NCI-H1105 (cell line): Measurements from ENCODE around the gene PRMT2.

Source experiments
- DNase-seq: peaks from one replicate; lab custom pipeline; 2025; lab: John Stamatoyannopoulos, UW

PRMT2 gene

DNA sequence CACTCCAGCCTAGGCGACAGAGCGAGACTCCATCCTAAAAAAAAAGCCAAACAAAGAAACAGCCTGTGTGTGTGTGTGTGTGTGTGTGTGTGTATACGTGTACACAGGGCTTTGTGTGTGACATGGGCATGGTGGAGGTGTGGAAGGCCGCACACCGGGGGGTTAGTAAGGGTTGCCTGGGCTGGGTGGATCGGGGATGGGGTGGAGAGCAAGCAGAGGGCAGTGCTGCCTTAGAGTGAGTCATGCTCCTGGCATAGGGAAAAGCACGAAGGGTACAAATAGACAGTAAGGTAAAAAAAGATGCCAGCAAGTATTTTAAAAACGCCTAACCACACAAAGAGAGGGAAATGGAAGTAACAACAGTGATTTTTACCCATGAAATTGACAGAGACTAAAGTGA is 6.2 kb downstream of the PRMT2 start:
- no peak for DNase-seq

DNA sequence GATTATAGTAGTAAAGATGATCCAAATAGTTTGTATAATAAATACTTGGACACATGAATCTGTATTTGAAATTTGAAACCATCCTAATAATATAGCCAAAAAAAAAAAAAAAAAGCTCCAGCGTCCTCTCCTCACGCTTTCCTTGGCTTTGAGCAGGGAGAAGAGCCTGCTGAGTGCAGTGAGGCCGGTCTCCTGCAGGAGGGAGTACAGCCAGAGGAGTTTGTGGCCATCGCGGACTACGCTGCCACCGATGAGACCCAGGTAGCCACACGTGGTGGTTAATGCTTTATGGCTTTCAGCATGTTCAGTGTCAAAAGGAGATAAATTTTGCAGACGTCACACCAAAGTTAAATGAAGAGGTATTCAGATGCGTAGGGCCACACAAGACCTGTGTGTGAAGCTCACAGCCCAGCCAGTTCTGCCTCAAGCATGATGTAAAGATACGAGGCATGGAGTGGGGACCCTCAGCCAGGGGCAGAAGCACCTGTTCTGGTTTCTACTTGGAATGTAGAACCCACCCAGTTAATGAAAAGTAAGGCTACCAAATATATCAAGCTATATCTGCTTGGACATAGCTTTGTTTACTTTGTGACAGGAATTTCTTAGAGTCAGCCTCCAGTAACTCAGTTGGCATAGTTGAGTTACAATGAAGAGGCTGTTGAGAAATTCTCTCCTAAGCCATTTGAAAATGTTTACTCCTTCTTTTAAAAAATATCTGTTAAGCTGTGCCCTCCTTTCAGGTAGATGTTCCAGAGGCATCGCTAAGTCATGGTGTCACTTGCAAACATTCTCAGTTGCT is 8.1 kb downstream of the PRMT2 start:
- no peak for DNase-seq

DNA sequence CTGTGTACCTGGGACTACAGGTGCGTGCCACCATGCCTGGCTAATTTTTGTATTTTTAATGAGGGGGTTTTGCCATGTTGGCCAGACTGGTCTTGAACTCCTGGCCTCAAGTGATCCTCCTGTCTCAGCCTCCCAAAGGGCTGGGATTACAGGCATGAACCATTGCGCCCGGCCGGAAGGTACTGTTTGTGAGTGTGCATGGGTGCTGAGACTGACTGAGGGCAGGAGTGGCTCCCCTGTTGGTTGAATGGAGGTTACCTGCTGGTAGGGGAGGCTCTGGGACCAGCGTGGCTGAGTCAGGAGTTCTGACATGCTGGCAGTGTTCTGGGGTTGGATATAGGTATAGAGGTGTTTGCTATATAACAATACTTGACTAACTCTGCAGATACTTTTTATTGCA is 10.4 kb downstream of the PRMT2 start:
- DNase-seq = no peak

DNA sequence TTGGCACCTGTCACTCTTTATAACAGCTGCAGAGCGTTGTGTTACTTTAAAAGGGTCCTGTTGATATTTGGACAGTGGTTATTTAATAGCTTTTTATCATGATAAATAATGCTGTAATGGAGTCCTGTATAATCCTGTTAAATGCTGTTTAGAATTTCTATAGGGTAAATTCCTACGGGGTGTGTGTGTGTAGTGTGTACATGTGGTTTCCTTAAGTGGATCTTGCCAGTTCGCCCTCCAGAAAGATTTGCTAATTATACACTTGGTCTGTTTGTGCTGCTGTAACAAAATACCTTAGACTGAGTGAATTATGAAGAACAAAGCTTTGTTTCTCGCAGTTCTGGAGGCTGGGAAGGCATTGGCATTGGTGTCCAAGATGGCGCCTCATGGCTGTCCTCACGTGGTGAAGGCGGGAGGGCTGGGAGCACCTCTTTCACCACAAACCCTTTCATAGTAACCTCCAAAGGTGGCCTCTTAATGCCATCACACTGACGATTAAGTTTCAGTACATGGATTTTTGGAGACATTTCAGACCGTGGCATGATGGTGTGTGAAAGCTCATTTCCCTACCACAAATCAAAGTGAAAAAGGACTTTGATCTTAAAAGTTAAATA is 11.2 kb downstream of the PRMT2 start:
- no peak for DNase-seq

DNA sequence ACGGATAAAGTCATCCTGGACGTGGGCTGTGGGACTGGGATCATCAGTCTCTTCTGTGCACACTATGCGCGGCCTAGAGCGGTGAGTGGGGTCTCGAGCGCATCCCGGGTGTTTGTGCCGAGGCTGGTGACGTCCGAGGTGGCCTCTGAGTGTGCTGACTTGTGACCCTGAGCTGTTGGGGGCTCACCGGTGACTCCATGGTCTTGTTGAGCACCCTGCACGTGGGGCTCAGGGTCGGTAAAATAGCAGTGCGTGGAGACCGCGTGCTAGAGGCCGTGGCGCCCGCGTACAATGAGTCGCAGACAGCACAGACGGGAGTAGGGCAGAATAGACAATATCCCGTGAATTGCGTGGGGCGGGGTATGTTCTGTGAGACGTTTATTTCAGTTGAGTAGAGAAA is 13.1 kb downstream of the PRMT2 start:
- DNase-seq = no peak

DNA sequence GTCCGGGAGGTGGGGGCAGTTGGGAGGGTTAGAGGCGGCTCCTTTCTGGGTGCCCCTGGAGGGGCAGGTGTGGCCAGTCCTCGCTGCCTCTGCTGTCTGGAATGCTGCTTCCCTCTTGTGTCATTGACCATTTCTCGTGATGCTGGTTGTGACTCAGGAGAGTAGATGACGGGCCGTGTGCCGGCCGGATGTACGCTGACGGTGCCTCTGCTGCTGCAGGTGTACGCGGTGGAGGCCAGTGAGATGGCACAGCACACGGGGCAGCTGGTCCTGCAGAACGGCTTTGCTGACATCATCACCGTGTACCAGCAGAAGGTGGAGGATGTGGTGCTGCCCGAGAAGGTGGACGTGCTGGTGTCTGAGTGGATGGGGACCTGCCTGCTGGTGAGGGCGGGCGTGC is 13.9 kb downstream of the PRMT2 start:
- no peak for DNase-seq

DNA sequence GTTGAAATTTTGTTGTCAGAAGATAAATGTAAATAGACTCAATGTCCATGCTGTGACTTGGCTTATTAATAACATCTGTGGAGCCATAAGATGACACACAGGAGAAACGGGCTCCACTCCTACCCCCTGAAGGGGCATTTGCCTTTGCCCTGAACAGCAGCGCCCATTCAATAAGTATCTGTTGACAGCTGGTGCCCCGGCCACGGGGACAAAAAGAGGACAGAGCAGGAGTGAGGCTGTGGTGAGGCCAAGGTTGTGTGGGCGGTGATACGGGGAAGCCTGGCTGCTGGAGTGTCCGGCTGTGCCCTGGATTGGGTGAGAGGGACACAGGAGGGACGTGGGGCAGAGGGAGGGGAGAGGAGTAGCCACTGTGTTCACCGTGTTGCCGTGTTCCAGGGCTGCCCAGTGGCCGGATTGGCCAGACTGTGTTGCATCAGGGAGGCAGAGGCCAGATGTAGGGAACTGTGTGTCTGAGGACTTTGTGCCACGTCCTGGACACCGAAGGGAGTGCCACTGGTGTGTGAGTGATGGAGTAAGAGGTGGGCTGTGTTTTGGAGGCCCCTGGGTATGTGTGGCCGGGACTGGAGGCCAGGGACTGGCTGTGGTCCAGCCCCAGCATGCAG is 15.1 kb downstream of the PRMT2 start:
- no peak for DNase-seq

DNA sequence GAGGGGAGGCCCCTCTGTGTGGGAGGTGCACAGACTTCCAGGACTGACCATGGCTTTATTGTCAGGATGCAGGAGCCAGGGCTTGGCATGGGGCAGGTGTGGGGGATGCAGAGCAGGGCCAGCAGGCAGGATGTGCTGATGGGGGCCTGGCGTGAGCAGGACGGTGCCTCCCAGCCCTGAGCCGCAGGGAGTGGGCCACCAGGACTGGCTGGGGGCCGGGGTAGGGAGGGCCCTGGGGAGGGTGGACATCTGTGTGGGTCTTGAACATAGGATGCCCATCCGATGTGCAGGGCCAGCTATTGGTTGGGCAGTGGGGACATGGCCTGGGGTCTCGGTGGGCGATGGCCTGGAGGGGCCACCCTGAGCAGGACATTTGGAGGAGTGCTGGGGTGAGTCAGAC is 15.6 kb downstream of the PRMT2 start:
- DNase-seq = no peak

DNA sequence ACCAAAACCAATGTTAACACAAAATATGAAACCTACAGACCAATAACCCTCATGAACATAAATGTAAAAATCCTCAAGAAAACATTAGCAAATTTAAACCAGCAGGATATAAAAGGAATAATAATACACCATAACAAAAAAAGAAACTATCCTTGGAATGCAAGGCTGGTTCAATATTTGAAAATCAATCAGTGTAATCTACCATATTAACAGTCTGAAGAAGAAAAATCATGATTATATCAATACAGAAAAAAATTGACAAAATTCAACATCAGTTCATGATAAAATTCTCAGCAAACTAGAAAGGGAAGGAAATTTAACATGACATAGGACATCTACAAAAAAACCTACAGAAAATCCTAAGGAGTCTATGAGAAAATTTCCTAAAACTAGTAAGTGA is 19.8 kb downstream of the PRMT2 start:
- no peak for DNase-seq

DNA sequence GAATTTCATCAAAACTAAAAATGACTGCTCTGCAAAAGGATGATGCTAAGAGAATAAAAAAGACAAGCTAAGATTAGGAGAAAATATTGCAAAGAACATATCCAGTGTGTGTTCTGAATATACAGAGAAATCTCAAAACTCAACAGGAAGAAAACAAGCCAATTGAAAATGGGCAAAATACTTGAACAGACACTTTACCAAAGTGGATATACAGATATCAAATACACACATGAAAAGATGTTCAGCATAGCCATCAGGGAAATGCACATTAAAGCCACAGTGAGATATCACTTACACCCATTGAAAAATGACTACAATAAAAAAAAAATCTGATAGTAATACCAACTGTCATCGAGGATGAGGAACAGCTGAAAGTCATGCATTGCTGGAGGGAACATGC is 21.3 kb downstream of the PRMT2 start:
- DNase-seq = no peak

DNA sequence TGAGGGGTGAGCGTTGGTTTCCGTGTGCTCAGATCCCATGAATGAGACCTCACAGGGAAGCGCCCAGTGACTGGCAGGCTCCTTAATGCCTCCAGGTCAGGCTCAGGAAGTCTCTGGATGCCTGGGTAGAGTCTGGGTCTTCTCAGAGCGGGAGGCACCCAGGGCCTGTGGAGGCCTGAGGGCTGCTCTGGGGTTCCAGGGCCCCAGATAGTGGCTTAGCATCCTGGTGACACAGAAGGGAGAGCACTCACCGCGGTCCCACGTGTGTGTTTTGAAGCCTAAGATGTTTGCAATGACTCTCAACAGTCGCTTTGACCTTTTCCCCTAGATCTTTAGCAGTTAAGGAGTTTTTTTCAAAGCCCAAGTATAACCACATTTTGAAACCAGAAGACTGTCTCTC is 25.0 kb downstream of the PRMT2 start:
- no peak for DNase-seq

DNA sequence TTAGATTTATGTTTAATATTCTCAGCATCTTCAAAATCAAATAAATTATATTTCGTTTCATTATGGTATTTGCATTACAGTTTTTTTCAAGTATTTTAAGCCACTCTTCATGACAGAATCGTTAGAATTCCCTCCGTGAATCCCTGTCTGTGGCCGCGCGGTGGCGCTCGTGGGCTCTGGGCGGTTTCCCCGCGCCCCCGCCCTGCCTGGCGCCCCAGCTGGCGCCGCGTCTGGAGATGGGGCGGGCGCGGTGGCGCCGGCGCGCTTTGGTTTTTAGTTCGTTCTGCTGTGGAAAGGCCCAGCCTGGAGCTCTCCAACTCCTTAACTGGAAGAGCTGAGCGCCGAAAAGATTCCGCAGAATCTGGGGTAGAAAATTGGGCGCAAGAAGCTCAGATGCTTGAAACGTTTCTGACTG is 25.7 kb downstream of the PRMT2 start:
- no peak for DNase-seq

DNA sequence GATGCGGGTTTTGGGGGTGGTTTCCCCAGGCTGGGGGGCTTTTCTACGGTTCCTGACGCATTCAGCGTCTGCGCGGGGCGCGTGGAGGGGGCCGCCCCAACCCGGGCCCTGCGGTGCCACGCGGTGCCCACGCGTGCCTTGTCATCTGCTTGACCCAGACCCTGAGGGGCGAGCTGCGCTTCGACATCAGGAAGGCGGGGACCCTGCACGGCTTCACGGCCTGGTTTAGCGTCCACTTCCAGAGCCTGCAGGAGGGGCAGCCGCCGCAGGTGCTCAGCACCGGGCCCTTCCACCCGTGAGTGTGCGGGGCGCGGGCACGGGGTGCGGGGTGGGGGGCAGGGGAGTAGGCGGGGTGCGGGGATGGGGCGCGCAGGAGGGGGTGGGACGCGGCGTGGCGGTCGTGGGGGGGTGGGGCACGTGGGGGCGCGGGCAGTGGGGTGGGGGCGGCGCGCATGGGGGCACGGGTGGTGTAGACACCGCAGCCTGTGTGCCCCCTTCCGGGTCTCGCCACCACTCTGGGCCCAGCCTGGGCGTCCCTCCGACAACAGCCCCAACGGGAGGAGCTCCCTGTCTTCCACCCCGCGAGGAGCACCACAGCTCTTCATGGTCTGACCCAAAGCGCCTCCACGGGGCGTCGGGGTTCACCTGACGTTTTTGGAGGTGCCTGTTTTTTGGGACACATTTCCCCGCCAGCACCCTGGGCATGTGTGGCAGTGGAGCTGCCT is 26.3 kb downstream of the PRMT2 start:
- DNase-seq = no peak

DNA sequence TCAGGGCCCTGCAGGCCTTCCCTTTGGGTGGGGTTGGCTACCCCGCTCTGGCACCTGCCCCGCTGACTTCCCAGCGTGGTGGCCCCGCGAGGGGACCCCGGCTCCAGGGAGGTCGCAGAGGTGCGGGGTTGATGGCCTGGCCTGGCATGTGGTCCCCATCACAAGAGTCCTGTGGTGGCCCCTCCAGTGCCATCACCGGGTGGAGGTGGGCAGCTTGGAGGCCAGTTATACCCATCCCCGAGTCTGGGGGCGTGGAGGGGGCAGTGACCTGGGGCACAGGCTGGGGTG is 26.8 kb downstream of the PRMT2 start:
- no peak for DNase-seq

DNA sequence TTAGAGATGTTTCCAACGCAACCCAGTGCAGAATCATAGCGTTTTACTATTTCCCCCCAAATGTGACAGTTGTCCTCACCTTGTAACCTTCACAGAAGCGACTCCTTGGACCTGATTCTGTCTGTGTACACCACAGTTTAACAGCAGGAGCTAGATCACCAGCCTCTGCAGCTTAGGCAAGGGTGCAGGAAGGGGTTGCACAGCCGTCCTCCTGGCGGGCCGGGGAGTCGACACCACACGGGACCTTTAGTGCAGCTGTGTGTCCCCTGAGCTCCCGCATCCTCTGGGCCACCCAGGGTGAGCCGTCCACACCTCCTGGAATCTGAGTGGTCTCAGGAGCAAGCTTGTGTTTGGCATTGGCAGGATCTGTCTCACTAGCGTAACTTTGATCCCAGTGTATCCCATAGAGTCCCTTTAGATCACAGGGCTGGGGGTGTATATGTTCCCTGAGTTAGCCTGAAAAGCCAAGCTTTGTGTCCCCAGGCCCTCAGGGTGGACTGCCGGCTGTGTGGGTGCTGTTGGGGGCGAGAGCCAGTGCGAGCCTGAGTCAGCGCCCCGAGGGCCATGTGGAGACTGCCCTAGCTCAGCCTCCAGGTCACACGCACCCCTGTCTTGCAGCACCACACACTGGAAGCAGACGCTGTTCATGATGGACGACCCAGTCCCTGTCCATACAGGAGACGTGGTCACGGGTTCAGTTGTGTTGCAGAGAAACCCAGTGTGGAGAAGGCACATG is 27.5 kb downstream of the PRMT2 start:
- DNase-seq = no peak

DNA sequence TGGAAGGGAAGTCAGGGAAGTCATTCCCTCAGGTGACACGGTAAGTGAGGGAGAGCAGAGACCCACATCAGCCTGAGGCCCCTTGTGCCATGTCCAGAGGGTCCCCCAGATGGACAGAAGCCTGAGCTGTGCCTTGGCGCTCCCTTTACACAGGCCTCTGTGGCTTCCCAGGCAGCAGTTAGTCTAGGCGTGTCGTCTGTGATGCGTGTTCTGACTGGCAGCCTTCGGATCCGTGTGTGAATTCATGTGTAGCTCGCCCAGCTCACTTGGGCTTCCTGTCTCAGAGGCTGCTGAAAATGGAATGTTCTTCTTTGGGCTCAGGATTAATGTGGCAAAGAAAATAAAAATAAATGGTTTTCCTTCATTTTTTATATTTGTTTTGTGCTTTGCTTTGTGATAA is 28.3 kb downstream of the PRMT2 start:
- no peak for DNase-seq

DNA sequence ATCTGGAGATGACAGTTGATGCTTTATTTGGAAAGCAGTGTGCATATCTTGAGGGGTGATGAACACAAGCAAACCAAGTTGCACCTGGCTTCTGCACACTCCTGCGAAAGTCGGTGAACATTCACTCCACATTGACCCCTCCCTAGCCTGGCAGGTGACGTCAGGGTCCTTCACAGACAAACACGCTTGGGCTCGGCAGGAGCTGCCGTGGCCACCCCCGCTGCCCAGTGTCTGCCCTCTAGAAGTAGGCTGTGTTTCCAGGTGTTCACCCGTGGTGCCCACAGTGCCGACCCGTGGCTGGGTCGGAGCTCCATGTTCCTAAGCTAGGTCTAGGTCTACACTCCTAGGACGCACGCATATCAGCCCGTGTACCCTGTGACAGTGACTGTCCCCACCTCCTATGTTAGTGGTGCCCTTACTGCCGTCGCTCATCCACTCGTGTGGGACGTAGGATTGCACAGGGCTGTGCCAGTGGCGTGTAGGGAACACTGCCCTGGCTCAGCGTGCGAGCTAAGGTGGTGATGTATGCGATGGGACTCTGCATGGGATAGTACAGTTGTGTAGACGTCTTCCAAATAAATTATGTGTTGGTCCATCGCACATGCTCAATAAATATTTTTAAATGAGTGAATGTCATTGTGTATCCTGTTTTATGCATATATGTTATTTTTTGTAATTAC is 29.0 kb downstream of the PRMT2 start:
- DNase-seq = no peak

DNA sequence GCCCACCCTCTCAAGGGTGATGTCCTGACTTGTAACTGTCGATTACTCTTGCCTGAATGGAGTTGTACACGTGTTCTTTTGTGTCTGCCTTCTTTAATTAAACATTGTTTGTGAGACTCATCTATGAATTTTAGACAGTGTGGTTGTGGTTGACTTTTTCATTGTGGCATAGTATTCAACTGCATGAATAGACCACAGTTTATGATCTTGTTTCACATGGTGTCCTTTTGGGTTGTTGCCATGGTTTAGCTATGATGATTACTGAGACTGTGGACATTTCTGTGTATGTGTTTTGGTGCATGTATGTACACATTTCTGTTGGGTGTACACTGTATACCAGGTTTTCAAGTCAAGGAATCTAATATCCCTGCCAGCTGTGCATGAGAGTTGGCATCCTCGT is 30.1 kb downstream of the PRMT2 start:
- no peak for DNase-seq

DNA sequence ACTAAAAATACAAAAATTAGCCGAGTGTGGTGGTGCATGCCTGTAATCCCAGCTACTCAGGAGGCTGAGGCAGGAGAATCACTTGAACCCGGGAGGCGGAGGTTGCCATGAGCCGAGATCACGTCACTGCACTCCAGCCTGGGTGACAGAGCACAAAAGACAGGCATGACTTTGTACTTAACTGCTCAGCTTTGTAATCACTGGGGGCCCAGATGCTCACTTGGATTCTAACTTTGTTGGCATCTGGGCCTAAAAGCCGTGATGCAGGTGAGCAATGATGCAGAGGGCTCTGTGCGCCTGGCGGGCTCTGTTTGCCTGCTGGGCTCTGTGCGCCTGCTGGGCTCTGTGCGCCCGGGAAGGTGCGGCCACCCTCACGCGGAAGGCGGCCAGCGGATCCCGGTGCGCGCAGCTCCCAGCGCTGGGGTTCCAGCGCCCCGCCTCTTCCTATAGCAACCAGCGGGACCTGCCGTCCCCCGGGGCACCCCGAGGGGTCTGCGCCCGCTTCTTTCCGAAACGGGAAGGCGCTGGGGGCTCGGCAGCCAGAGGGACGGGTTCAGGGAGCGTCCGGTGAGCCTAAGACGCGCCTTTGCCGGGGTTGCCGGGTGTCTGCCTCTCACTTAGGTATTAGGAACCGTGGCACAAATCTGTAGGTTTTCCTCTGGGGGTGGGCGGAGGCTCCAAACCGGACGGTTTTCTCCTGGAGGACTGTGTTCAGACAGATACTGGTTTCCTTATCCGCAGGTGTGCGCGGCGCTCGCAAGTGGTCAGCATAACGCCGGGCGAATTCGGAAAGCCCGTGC is 31.7 kb downstream of the PRMT2 start:
- peak; percentile 20 for DNase-seq

DNA sequence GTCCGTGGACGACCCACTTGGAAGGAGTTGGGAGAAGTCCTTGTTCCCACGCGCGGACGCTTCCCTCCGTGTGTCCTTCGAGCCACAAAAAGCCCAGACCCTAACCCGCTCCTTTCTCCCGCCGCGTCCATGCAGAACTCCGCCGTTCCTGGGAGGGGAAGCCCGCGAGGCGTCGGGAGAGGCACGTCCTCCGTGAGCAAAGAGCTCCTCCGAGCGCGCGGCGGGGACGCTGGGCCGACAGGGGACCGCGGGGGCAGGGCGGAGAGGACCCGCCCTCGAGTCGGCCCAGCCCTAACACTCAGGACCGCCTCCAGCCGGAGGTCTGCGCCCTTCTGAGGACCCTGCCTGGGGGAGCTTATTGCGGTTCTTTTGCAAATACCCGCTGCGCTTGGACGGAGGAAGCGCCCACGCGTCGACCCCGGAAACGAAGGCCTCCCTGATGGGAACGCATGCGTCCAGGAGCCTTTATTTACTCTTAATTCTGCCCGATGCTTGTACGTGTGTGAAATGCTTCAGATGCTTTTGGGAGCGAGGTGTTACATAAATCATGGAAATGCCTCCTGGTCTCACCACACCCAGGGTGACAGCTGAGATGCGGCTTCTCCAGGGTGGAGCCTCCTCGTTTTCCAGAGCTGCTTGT is 32.4 kb downstream of the PRMT2 start:
- peak; percentile 28 for DNase-seq
